Measurements from ENCODE around the gene COX19.

Gene COX19

DNA sequence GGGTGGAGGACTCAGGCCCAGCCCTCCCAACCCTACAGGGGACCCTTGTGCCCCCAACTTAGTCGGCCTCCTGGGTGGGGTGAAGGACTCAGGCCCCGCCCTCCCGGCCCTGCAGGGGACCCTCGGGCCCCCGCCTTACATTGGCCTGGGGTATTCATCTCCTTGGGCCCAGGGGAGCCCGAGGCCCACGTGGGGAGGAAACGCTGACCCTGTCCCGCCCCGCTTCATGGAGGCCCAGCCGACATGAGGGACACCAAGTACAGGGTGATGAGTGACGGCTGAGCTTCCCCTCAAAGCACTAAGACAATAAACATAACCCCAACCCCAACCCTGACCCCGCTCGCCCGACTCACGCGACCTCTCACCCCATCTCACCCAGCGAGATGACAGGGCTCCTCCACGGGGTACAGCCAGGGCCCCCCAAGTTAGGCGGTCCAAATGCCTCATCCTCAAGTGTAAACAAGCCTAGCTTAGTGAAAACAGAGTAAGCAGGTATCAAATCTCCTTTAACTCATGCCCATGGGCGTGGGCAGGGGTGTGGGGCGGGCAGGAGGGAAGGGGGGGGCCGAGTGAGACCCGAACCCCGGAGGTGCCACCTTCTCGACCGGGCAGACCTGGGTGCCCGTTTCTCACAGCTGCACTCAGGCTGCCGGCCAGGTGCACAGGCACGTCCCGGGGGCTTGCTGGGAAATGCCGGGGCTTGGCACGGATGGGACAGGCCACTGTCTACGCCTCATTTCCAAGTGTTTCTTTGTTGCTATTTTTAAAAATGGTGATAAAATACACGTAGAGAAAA, 15.8 kb upstream of the COX19 start:
- no peak for DNase-seq

GRCh38 chr7:990352-990932, 15.1 kb upstream of the COX19 start:
- DNase-seq: no peak

DNA sequence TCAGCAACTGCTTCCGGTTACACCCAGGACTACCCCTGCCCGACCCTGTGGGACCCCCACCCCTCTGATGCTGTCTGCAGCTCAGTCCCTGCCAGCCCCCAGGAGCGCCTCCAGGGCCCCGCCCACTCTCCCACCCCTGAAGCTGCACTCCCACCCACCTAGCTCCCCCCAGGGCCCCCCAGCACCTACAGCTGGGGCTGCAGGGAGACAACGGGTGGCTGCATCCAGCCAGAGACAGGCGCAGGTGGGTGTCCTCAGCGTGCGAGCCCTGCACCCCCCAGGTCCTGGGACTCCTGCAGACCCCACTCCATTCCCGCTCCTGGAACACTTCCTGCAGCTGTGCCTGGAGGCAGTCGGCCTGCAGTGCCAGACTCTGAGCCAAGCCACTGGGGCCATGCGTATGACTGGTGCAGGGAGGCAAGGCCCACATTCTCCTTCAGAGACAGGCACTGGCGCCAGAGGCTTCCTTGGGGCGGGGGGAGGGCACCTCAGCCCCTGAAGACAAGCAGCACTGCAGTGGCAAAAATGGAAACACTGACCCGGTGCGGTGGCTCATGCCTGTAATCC, 13.7 kb upstream of the COX19 start:
- DNase-seq: no peak

GRCh38 chr7:988426-988911, 13.1 kb upstream of the COX19 start:
- no peak for DNase-seq

DNA sequence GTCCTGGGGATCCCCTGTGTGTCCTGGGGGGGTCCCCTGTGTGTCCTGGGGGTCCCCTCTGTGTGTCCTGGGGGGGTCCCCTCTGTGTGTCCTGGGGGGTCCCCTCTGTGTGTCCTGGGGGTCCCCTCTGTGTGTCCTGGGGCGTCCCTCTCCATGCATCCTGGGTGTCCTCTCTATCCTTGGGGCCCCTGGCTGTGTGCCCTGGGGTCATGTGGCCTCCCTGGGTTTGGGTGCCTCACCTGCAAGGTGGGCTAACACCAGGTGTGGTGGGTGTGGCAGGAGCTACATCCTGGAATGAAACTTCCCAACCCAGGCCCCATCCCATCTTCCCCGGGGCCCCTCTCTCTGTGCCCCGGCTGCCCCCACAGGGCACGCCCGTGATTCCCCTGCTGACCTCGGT, 12.6 kb upstream of the COX19 start:
- DNase-seq: no peak

GRCh38 chr7:986766-987751, 11.7 kb upstream of the COX19 start:
- no peak for DNase-seq

- DNase-seq: no peak
These were observed 10.8 kb upstream of the COX19 start for GRCh38 chr7:985915-986741.

DNA sequence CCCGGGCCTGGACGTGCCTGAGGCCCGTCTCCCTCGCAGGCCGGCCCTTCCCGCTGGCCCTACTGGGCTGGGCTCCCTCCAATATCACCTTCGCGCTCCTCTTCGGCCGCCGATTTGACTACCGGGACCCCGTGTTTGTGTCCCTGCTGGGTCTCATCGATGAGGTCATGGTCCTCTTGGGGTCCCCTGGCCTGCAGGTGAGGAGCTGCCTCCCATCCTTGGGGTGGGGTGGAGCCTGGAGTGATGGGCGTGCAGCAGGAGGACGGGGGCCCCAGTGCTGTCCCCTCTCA, 9.7 kb upstream of the COX19 start:
- no peak for DNase-seq

DNA sequence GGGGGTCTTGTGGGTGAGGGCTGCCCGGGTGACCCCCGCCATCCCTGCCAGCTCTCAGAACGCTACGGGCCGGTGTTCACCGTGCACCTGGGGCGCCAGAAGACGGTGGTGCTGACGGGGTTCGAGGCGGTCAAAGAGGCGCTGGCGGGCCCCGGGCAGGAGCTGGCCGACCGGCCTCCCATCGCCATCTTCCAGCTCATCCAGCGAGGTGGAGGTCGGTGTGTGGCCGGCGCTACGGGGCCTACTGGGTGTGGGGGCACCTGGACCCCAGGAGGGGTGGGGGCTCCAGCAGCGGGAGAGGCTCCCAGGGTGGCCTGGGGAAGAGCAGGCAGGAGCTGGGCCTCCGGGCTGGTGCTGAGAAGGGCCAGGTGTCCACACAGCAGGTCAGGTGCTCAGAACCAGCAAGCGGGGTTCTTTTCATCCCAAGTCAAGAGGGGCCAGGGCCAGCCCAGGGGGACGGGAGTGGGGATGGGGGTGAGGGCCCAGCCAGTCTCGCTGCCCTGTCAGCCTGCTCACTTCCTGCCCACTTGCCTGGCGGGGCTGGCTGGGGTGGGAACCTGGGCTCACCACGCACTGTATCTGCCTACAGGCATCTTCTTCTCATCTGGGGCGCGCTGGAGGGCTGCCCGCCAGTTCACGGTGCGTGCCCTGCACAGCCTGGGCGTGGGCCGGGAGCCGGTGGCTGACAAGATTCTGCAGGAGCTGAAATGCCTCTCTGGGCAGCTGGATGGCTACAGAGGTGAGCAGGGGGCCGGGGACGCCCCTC, 9.2 kb upstream of the COX19 start:
- no peak for DNase-seq

DNA sequence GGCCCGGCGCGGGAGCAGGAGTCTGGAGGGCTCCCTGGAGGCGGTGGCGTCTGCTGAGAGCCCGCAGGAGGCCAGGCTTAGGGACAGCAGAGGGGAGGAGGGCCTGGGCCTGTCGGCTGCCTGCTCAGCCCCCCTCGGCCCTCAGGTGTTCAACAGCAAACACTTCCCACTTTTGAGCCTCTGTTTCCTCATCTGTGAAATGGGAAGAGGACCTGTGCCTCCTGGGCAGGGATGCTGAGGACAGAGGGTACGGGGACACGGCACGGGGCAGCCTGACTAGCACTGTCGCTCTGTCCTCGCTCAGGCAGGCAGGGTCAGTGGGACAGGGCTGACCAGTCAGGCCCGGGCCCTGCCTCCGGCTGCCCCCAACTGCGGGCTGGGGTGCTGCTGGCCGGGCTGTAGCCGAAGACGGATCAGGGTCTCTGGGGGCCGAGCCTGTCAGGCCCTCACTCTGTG, 8.3 kb upstream of the COX19 start:
- no peak for DNase-seq

GRCh38 chr7:983004-983615, 7.8 kb upstream of the COX19 start, which contains the start of gene CYP2W1:
TSS of gene CYP2W1 (plus strand) at chr7:983181. CDS start at chr7:983212, 31 bp downstream.
- no peak for DNase-seq

GRCh38 chr7:982511-983003, 7.2 kb upstream of the COX19 start:
- no peak for DNase-seq

DNA sequence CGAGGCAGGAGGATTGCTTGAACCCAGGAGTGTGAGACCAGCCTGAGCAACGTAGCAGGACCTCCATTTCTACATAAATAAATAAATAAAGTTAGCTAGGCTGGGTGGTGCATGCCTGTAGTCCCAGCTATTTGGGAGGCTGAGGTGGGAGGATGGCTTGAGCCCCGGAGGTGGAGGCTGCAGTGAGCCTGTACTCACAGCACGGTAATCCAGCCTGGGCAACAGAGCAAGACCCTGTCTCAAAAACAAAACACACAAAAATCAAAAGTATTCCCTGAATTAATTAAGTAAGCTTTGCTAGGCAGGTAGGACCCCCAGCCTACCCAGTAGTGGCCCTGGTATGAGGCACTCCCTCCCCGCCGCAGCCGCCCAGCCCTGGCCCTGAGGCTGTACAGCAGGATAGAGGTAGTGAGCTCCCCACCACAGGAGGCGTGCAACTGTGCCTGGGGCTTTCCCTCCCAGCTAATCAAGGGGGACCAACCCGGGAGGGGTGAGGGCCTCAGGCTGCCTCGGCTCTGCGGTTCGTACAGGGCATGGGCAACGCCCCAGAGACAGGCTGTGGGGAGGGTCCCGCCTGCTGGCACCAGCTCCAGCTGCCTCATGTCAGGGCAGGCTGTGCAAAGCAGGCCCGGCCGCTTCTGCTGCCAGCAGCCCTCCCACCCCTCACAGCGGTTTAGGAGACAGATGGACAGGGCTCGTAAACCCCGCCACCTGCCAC, 6.6 kb upstream of the COX19 start:
- no peak for DNase-seq

- DNase-seq: no peak
These were observed 4.7 kb upstream of the COX19 start for GRCh38 chr7:979886-980571.

GRCh38 chr7:979151-979550, 3.8 kb upstream of the COX19 start:
- no peak for DNase-seq

DNA sequence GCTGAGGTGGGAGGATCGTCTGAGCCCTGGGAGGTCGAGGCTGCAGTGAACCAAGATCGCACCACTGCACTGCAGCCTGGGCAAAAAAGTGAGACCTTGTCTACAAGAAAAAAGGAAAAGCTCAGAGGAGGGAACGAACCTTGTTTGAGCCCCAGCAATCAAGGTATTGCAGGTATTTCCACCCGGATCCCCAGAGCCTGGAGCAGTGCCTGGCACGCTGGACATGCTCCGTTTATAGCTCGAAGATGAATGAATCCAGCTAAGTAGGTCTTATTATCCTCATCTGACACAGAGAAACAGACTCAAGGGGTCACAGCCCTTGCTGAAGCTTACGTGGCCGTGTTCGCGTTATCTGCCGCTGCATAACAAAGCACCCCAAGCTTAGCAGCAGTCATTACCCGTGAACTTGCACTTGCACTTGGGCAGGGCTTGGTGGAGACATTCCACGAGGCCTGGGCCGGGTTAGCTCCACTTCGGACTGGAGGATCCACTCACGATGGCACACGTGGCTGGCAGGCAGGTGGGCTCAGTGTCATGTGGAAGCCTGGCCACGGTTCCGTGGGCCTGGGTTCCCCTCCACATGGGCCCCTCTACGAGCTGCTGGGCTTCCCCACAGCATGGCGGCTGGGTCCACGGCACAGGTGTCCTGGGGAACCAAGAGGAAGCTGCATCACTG, 3.2 kb upstream of the COX19 start:
- no peak for DNase-seq

GRCh38 chr7:978049-978346, 2.6 kb upstream of the COX19 start:
- no peak for DNase-seq

GRCh38 chr7:977326-978048, 2.1 kb upstream of the COX19 start:
- no peak for DNase-seq

All from activated CD4-positive, alpha-beta T cell treated with anti-CD3 and anti-CD28 coated beads for 48 hours (primary cell).